Breast epithelium (tissue), 3 donors: ENCODE results near the gene ARL2.

ENCODE experiments used
- POLR2A ChIP-seq: fragments of 450-650 bp; IDR thresholded peaks from one replicate; pipeline ENCODE4 v1.6.1; 2016; ENCODE audit warnings: antibody characterized with exemption, mild to moderate bottlenecking, moderate library complexity
- POLR2AphosphoS5 ChIP-seq, 3 donors: sonication (generic); formaldehyde crosslinking; IDR thresholded peaks; one replicate each; pipeline ENCODE4 v1.6.1; 2017; ENCODE audit warnings: antibody characterized with exemption in 3 of 3
- TF ChIP-seq, protein P1 (sequence below), 3 donors: fragments of 450-650 bp; IDR thresholded peaks; one replicate each; pipeline ENCODE4 v1.5.1; 2016 to 2017; ENCODE audit warnings: antibody characterized with exemption in 3 of 3, mild to moderate bottlenecking in 3 of 3, moderate library complexity in 3 of 3

GRCh38 chr11:64987998-64988854, 25.7 kb upstream of the ARL2 start:
- TF ChIP-seq, protein P1, sequence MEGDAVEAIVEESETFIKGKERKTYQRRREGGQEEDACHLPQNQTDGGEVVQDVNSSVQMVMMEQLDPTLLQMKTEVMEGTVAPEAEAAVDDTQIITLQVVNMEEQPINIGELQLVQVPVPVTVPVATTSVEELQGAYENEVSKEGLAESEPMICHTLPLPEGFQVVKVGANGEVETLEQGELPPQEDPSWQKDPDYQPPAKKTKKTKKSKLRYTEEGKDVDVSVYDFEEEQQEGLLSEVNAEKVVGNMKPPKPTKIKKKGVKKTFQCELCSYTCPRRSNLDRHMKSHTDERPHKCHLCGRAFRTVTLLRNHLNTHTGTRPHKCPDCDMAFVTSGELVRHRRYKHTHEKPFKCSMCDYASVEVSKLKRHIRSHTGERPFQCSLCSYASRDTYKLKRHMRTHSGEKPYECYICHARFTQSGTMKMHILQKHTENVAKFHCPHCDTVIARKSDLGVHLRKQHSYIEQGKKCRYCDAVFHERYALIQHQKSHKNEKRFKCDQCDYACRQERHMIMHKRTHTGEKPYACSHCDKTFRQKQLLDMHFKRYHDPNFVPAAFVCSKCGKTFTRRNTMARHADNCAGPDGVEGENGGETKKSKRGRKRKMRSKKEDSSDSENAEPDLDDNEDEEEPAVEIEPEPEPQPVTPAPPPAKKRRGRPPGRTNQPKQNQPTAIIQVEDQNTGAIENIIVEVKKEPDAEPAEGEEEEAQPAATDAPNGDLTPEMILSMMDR (IDR thresholded peaks at IDR 0.05): no peak
- TF ChIP-seq POLR2A (no peak), POLR2AphosphoS5 (IDR thresholded peaks at IDR 0.05) (no peak)
